MM.1S (cell line): ENCODE results near the gene CHN2.

ENCODE experiments used
- CTCF ChIP-seq: fragments of 300-600 bp; sonication (generic); IDR thresholded peaks from 2 replicates; pipeline ENCODE4 v1.5.1; 2016; ENCODE audit warnings: antibody characterized with exemption, low read length, mixed read lengths
- EZH2phosphoT487 ChIP-seq: fragments of 300-600 bp; sonication (generic); IDR thresholded peaks from 2 replicates; pipeline ENCODE4 v1.6.1; 2018; ENCODE audit warnings: antibody characterized with exemption, low read length

GRCh38 chr7:29337546-29338116 is 143.1 kb downstream of the CHN2 start:
- TF ChIP-seq CTCF: no peak
- no peak for TF ChIP-seq EZH2phosphoT487
